GM19023 (cell line): Measurements from ENCODE around the gene RPS6KA5.
"Not testable (repeated sequence)": the region's sequence is repeated elsewhere in the genome, so short reads cannot be mapped to it uniquely, and the experiment has no call there.

Experiments
- ATAC-seq: cut with Tn5 transposase; IDR thresholded peaks from one replicate; pipeline ENCODE4 v1.9.1; 2021; ENCODE audit warnings: mild to moderate bottlenecking, moderate library complexity; ENCODE audit not compliant: unreplicated experiment

Gene RPS6KA5

DNA sequence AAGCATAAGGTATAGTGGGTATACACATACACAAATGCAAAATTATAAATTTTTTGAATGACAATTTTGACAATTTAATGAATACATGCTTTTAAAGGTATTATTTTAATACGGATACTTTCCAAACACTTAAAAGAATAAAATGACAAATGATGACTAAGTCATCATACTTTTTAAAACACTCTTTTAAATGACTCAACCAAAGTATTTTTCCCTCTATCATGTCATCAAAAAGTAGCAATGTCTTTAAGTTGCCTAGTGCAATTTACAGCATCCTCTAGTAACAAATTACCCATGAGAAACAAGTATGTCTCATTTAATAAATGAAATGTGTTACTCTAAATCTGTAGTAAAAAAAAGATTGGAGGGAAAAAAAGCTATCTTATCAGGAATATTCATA, 73.3 kb downstream of the RPS6KA5 start:
- no peak for ATAC-seq

DNA sequence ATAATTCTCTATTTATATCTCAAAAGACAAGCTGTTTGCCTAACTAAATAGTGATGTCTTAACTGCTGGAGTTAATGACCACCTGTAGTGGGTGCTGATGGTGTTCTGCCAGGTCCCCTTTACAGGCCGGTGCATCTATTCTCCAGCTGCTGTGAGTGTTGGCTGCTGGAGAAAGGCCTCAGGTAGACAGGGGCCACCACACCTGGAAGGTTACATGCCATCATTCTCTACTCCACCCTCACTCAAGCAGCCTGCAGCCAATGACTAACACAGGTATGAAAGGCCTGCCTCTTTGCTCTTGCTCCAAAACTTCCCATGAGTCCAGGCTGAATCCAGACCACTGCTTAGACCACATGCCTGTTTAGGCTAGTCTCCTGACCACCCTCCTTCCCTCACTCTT, 73.9 kb downstream of the RPS6KA5 start:
- ATAC-seq = no peak

DNA sequence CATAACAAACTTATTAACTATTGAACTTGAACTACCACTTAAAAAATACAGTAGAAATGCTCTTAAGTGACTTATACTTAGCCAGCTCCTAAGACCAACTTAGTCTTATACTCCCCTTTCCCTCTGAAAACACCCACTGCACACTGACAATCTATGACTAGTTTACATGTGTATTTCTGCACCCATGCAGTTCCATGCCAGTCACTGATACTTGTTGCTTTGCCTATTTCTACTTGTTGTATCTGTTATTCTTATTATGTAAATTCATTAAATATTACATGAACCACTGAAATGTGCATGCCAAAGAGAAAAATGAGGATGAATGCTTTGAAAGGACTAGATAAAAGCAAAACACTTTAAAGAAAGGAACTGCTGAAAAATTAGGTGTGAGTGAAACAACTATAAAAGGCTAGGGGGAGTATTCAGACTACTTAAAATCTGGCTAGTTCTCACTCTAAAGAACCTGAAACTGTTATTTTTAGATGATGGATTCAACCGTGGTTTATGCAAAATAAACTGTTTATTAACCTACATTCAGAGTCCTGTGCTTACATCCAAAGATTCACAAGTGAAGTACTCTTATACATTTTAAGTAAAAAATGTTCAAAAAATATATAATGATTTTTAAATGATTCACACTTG, 74.7 kb downstream of the RPS6KA5 start:
- ATAC-seq = peak; percentile 63

DNA sequence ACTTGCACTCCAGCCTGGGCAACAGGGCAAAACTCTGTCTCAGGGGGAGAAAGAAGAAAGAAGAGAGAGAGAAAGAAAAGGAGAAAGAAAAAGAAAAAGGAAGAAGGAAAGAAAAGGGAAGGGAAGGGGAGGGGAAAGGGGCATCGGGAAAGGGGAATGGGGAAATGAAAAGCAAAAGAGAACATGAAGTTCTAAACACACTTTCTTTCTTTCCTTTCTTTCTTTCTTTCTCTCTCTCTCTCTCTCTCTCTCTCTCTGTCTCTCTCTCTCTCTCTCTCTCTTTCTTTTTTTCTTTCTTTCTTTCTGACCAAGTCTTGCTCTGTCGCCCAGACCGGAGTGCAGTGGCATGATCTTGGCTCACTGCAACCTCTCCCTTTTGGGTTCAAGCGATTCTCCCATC, 76.9 kb downstream of the RPS6KA5 start:
- ATAC-seq = no peak

DNA sequence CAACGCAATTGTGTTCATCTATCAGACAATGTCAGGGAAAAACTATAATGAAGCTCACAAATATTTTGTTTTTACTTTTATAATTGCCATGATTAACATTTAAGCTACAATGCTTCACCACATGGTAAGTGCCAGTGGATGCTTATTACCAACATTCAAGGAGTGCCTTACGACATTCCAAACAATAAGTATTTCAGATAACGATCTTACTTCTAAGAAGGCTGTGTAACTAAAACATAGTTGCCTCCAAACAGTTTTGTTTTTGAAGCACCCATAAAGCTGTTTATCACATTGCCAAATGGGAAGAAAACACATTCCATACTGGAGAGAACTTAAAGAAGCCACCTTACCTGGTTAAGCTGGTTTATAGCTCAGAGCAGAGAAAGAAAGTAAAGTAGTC, 78.8 kb downstream of the RPS6KA5 start:
- ATAC-seq = no peak

DNA sequence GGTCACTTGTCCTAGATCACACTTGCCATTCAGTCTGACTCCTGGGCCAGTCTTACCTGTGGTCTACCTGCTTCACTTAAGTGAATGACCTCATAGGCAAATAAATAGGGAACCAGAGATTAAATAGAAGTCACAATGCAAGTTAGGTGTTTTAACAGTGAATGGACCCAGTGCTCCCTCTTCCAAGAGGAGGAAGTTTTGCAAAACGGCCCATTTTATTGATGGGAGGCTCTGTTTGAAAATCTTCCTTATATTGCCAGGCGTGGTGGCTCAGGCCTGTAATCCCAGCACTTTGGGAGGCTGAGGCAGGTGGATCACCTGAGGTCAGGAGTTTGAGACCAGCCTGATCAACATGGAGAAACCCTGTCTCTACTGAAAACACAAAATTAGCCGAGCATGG, 79.8 kb downstream of the RPS6KA5 start:
- ATAC-seq = not testable (repeated sequence)

DNA sequence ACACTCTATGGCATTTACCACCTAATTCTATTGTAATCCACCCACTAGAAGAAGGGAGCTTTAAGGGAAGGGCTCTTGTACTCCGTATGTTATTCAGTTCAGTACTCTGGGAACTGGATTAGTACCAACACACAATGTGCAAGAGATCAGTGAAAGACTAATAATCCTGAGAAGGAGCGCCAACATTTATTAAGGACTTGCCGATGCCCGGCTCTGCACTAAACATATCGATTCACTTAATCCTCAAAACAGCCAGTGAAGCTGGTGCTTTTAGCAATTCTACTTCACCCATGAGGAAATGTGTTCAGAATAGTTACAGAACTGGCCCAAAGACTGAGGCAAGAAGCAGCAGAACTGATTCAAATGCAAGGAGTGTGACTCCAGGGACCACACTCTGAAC, 80.9 kb downstream of the RPS6KA5 start:
- ATAC-seq = no peak

DNA sequence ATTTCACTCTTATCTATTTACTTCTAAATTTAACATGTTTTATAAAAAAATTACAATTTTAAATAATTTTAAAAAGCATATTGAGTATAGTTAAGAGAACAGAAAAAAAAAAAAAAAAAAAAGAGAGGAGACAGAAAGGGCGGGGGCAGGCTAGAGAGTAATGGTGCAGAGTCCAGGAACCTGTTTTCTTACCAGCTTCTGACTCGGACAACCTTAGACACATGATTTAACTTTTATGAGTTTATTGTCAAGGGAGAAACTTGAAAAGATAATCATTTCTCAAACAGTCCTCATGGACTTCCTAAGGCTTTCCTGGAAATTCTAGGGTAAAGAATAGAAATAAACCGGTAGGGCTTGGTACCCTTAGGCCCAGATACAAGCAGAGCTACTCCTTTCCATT, 84.3 kb downstream of the RPS6KA5 start:
- no peak for ATAC-seq

DNA sequence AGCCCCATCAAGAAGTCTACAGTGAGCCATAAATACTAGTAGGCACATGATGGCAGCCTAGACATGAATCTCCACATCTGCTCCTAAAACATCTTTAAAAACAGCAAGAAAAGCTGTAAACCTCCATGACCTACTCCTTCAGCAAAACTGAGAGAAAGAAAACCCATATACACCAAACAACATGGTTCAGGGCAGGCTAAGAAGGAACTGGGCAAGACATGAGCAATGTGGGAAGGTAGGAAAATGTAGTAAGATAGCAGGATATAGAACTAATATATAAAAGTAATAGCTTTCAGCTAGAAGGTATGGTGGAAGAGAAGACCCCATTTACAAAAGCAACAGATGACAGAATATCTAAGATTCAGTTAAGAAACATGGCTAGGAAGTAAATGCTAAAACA, 88.8 kb downstream of the RPS6KA5 start:
- ATAC-seq = no peak

DNA sequence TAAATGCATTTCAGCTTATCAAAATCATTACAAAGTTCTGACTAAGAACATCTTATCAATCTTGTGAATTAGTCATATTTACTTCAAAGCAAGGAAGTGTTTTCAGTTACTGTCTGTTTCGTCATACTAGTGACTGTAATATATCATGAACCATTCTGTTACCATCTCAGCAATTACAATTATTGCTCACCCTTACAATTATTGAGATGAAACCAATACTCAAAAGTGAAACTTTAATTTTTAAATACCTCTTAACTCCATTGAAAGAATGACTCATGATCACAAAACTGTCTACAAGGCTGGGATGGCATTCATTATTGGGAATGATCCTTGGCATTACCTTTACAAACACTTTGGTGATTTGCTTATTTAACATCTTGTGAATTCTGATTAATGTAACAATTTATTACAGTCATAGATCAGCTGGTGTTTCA, 90.3 kb downstream of the RPS6KA5 start:
- no peak for ATAC-seq

DNA sequence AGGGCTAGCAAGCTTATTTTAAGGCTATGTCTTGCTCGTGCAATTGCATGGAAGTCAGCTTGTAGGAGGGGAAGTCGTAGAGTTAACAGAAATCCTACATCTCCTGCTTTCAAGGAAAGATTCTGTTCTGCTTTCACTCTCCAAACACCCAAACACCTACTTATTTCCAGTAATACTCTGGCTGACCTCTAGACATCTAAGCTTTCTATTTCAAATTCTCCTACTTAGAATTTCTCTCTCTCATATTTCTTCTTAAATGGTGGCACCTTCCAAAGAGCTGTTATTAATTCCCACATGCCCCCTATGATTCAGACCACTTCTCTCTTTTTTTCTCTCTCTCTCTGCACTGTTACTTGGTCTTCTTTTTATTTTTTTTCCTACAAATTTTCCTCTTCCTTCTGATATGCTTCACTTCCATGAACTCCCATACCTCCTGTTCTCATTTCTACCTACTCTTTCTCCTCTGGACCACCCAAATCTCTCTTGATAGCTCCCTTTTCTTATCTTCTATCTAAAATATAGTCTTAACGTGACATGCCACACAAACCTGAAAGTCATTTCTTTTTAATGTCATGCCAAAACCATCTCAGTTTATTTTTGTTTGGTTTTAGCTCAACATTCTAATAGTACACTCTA, 90.8 kb downstream of the RPS6KA5 start:
- ATAC-seq = no peak

DNA sequence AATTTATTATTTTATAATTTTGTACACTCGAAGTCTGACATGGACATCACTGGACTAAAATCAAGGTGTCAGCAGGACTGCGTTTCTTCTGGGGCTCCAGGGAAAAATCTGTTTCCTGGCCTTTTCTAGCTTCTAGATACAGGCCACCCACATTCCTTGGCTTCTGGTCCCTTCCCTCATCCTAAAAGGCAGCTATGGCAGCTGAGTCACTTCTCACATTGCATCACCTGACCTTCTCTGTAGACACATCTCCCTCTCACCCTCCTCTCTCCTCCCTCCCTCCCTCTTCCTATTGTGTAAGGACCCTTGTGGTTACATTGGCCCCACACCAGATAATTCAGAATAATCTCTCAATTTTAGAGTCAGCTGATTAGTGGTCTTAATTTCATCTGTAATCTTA, 92.4 kb downstream of the RPS6KA5 start:
- no peak for ATAC-seq

DNA sequence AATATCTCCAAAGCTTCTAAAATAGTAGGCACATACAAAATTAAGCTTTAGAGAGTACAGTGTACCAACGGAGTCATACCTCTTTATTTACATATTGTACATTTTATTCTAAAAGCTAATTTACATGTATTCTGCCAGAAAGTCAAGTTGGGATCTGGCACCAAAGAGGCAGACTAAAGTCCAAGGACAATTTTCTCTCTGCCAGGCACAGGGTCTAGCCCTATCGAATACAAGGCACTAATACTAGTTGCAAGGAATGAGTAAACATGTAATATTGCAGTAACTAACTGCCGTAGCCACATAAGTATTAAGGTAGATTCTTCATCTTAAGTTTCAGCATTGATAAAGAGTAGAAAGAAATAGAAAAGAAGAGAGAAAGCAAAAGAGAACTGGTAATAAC, 93.9 kb downstream of the RPS6KA5 start:
- ATAC-seq = no peak

DNA sequence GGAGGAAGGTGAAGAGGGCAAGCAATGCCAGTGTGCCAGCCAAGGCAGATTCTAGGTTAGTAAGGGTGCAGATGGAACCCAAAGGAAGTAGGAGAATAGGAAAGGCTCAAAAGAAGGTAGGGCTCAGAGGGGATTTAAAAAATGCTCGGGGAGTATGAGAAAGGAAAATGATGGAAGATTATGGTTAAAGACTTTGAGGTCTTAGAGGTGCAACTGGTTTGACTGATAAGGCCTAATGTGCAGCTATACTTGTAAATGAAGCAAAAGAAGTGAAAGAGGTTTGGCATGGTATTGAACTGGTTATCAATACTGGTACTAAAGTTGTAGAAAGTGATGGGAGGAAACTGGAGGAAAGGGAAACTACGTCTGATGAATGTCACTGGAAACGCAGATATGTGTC, 94.7 kb downstream of the RPS6KA5 start:
- no peak for ATAC-seq

DNA sequence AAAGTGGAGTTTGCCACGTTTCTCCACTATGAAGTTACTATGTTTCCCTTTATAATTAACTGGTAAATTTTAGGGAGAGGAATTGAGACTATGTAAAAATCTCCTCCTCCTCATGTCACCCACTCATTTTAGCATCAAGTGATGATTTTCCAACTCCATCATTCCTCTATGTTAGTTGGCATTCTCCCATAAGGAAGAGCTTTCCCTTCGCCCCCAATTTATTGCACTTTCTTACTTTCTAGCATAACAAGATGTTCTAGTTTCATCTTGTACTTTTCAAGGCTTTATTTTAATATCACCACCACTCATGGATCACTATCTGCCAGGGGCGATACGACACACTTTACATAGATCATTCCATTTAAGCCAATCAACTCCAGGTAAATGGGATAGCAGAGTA, 97.1 kb downstream of the RPS6KA5 start:
- no peak for ATAC-seq

DNA sequence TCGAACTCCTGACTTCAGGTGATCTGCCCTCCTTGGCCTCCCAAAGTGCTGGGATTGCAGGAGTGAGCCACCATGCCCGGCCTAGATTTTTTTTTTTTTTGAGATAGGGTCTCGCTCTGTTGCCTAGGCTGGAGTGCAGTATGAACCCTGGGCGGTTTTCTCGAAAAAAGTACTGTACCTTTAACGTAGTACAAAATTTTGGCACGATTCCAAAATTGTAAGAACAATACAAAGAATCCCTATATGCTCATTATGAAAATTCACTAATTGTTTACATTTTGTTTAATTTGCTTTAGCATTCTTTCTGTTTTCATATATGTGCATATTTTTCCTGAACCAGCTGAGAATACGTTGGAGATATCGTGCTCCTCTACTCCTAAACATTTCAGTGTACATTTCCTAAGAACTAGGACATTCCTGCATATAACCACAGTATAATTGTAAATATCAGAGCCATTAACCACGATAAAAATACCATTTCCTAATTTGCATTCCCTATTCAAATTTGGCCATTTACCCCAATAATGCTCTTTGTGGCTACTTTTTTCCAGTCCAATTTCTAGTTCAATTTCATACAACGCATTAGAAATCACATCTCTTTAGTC, 97.8 kb downstream of the RPS6KA5 start:
- ATAC-seq = no peak

DNA sequence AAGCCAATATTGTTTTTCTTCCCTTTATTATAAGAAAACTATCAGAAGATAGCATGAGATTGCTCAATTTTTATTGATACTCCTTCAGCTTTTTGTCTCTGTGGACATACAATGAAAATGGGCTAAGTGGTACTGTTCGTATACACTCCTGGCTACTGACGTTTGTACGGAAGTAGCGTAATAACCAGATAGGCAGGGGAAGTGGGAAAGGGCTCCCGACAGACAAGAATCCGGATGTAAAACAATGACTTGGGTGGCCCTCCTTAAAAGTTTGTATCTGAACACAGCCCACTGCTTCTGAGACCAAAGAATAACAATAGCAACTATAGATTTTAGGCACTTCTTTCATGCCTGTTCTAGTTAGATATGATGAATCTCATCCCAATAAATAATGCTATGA, 99.6 kb downstream of the RPS6KA5 start:
- no peak for ATAC-seq

DNA sequence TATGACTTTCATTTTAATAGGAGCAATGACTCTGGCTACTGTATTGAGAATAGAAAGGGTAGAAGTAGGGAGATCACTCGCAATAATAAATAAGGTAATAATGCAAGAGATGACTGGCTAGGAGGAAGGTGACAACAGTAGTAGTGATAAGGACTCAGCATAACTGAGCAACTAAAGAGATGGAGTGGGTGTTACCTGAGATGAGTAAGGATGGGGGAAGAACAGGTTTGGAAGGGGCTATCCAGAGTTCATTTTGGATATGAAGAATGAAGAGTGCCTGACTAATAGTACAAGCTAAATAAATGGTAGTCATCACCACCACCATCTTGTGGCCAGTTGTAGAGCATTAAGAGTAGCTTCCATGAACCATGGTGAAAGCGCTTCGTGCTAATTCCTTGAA, 101.1 kb downstream of the RPS6KA5 start:
- no peak for ATAC-seq

DNA sequence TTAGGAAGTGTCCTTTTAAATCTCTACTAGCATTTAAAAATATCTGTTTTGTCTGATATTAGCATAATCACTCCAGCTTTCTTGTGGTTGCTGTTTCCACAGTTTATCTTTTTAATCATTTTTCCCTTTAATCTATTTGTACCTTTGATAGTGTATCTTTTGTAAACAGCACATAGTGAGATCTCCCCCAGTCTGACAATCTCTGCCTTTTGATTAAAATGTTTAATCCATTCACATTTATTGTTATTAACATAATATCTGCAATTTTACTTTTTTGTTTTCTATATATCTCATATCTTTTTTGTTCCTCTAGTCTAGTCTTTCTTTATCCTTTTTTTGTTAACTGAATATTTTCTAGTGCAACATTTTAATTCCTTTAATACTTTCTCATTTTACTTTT, 104.2 kb downstream of the RPS6KA5 start:
- ATAC-seq = no peak

DNA sequence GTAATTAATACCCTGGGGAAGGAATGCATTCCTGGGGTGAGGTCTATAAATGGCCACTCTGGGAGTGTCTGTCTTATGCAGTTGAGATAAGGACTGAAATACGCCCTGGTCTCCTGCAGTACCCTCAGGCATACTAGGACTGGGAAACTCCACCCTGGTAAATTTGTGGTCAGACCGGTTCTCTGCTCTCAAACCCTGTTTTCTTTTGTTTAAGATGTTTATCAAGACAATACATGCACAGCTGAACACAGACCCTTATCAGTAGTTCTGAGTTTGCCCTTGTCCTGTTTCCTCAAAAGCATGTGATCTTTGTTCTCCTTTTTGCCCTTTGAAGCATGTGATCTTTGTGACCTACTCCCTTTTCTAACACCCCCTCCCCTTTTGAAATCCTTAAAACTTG, 106.8 kb downstream of the RPS6KA5 start:
- not testable (repeated sequence) for ATAC-seq

DNA sequence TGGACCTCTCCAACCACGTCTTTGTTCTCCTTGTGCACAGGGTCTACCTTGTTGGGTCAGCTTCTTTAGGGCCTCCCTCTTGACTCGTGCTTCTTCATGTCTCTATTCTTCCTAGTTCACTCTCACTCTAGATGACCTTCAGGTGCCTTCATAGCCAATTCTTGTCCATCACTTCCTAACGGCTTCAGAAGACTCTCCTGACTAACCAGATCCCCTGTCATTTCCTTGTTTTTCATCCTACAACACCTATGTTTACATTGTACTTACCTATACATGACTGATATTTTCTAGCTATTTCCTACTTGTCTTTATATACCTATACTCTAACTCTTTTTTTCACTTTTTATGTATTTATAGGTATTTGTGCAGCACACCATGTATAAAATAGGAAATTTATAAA, 117.1 kb downstream of the RPS6KA5 start:
- no peak for ATAC-seq

DNA sequence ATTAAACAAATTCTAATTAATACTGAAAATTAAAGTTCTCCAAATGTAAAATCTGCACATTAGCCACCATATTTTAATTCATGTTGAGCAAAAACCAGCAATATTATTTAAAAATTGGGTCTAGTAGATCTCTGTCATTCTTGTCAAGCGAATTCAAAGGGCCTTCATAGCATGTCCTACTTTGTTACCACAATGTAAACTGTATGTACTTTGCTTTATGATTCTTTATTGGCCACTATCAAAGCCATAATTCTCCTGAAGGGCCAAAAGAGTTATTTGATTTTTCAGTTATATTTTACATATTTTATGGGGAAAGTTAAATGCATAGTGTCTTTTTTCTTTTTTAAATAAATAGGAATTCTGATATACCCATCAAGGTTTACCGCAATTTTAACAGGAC, 117.9 kb downstream of the RPS6KA5 start:
- no peak for ATAC-seq

DNA sequence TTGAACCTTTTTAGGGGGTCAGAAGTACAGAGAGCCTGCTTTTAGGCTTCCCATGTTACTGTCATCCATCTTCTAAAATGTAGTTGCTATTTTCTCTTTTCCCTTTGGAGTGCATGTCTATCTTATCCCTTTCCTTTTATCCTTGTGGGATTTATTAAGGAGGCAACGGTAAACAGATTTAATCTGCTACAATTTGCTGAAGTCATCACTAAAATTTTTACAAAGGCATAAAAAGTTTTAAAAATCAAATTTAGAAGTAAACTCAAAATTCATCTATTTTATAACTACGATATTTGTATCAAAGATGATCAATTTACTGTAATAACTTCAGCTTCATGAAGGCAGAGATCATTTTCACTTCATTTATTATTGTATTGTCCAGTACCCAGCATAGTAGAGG, 118.7 kb downstream of the RPS6KA5 start:
- ATAC-seq = no peak
